ENCODE results near the gene ARHGAP6.

GRCh38 chrX:11474576-11474975, 191.1 kb downstream of the ARHGAP6 start:
- TF ChIP-seq EZH2phosphoT487 (IDR thresholded peaks at IDR 0.05; ENCODE audit: borderline replicate concordance): no peak
- TF ChIP-seq, protein P1, sequence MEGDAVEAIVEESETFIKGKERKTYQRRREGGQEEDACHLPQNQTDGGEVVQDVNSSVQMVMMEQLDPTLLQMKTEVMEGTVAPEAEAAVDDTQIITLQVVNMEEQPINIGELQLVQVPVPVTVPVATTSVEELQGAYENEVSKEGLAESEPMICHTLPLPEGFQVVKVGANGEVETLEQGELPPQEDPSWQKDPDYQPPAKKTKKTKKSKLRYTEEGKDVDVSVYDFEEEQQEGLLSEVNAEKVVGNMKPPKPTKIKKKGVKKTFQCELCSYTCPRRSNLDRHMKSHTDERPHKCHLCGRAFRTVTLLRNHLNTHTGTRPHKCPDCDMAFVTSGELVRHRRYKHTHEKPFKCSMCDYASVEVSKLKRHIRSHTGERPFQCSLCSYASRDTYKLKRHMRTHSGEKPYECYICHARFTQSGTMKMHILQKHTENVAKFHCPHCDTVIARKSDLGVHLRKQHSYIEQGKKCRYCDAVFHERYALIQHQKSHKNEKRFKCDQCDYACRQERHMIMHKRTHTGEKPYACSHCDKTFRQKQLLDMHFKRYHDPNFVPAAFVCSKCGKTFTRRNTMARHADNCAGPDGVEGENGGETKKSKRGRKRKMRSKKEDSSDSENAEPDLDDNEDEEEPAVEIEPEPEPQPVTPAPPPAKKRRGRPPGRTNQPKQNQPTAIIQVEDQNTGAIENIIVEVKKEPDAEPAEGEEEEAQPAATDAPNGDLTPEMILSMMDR (IDR thresholded peaks at IDR 0.05 in 2 of 3, conservative IDR thresholded peaks at IDR 0.05 in 1 of 3; ENCODE audit: borderline replicate concordance in 1 of 3, insufficient read depth in 1 of 3, low read depth in 2 of 3, low read length in 2 of 3): no peak
- no peak for TF ChIP-seq SRF (IDR thresholded peaks at IDR 0.05; ENCODE audit: low read depth)
- TF ChIP-seq POLR2A (IDR thresholded peaks at IDR 0.05; ENCODE audit: borderline replicate concordance, extremely low read depth, insufficient read depth, insufficient read length): no peak
- TF ChIP-seq, protein P2, sequence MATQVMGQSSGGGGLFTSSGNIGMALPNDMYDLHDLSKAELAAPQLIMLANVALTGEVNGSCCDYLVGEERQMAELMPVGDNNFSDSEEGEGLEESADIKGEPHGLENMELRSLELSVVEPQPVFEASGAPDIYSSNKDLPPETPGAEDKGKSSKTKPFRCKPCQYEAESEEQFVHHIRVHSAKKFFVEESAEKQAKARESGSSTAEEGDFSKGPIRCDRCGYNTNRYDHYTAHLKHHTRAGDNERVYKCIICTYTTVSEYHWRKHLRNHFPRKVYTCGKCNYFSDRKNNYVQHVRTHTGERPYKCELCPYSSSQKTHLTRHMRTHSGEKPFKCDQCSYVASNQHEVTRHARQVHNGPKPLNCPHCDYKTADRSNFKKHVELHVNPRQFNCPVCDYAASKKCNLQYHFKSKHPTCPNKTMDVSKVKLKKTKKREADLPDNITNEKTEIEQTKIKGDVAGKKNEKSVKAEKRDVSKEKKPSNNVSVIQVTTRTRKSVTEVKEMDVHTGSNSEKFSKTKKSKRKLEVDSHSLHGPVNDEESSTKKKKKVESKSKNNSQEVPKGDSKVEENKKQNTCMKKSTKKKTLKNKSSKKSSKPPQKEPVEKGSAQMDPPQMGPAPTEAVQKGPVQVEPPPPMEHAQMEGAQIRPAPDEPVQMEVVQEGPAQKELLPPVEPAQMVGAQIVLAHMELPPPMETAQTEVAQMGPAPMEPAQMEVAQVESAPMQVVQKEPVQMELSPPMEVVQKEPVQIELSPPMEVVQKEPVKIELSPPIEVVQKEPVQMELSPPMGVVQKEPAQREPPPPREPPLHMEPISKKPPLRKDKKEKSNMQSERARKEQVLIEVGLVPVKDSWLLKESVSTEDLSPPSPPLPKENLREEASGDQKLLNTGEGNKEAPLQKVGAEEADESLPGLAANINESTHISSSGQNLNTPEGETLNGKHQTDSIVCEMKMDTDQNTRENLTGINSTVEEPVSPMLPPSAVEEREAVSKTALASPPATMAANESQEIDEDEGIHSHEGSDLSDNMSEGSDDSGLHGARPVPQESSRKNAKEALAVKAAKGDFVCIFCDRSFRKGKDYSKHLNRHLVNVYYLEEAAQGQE (IDR thresholded peaks at IDR 0.05; ENCODE audit: low read depth): no peak
- TF ChIP-seq CBX3 (IDR thresholded peaks at IDR 0.05; ENCODE audit: low read depth): no peak
- no peak for TF ChIP-seq YY1 (IDR thresholded peaks at IDR 0.05; ENCODE audit: extremely low read depth, insufficient replicate concordance, low read depth, low read length)
- no peak for TF ChIP-seq EZH2 (IDR thresholded peaks at IDR 0.05)
- TF ChIP-seq POLR2AphosphoS5 (IDR thresholded peaks at IDR 0.05; ENCODE audit: low read depth, low read length): no peak
- TF ChIP-seq ELF1 (IDR thresholded peaks at IDR 0.05; ENCODE audit: borderline replicate concordance, low read depth): no peak
- TF ChIP-seq ZFX (IDR thresholded peaks at IDR 0.05): no peak
- no peak for TF ChIP-seq FOSL1 (IDR thresholded peaks at IDR 0.05; ENCODE audit: low read depth)
- TF ChIP-seq EGR1 (IDR thresholded peaks at IDR 0.05; ENCODE audit: low read depth): no peak
- TF ChIP-seq SIN3A (IDR thresholded peaks at IDR 0.05; ENCODE audit: low read depth): no peak

All from HCT116 (cell line).